Breast epithelium (tissue), 3 donors: ENCODE data around the gene KPNA5.

Source experiments
- POLR2A ChIP-seq: fragments of 450-650 bp; IDR thresholded peaks from one replicate; pipeline ENCODE4 v1.6.1; 2016; ENCODE audit warnings: antibody characterized with exemption, mild to moderate bottlenecking, moderate library complexity
- TF ChIP-seq, protein P1 (sequence below), 3 donors: fragments of 450-650 bp; IDR thresholded peaks; one replicate each; pipeline ENCODE4 v1.5.1; 2016 to 2017; ENCODE audit warnings: antibody characterized with exemption in 3 of 3, mild to moderate bottlenecking in 3 of 3, moderate library complexity in 3 of 3

DNA sequence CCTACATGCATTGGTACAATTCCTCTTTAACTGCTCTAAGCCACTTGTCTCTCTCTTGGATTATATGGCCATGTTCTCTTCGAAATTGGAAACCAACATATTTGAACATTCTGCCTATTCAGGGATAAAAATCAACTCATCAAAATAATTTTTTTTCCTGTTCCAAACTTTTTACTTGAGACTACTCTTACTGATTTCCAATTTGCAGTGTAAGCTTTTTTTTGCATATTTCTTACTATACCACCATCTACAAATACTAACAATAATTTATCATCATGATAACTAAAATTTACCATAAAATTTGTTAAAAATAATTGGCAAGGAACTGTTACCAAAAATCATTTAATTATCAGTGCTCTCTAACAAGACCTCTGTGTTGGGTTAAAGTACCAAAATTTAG lies 91.4 kb downstream of the KPNA5 start:
- TF ChIP-seq, protein P1, sequence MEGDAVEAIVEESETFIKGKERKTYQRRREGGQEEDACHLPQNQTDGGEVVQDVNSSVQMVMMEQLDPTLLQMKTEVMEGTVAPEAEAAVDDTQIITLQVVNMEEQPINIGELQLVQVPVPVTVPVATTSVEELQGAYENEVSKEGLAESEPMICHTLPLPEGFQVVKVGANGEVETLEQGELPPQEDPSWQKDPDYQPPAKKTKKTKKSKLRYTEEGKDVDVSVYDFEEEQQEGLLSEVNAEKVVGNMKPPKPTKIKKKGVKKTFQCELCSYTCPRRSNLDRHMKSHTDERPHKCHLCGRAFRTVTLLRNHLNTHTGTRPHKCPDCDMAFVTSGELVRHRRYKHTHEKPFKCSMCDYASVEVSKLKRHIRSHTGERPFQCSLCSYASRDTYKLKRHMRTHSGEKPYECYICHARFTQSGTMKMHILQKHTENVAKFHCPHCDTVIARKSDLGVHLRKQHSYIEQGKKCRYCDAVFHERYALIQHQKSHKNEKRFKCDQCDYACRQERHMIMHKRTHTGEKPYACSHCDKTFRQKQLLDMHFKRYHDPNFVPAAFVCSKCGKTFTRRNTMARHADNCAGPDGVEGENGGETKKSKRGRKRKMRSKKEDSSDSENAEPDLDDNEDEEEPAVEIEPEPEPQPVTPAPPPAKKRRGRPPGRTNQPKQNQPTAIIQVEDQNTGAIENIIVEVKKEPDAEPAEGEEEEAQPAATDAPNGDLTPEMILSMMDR (IDR thresholded peaks at IDR 0.05) = no peak
- TF ChIP-seq POLR2A = no peak
